ENCODE measurements around the gene LMNTD2. TPM values are rescaled to one million over a fixed set of nuclear protein-coding genes. Genes with fewer than 3 reads are reported as not detected.

The LMNTD2 gene
- total and polyA plus RNA-seq, 2 of the 13 experiments (the other 11 are each of a cell fraction or from before 2014, with no cell fraction given) = 1.1 to 3.1 TPM

DNA sequence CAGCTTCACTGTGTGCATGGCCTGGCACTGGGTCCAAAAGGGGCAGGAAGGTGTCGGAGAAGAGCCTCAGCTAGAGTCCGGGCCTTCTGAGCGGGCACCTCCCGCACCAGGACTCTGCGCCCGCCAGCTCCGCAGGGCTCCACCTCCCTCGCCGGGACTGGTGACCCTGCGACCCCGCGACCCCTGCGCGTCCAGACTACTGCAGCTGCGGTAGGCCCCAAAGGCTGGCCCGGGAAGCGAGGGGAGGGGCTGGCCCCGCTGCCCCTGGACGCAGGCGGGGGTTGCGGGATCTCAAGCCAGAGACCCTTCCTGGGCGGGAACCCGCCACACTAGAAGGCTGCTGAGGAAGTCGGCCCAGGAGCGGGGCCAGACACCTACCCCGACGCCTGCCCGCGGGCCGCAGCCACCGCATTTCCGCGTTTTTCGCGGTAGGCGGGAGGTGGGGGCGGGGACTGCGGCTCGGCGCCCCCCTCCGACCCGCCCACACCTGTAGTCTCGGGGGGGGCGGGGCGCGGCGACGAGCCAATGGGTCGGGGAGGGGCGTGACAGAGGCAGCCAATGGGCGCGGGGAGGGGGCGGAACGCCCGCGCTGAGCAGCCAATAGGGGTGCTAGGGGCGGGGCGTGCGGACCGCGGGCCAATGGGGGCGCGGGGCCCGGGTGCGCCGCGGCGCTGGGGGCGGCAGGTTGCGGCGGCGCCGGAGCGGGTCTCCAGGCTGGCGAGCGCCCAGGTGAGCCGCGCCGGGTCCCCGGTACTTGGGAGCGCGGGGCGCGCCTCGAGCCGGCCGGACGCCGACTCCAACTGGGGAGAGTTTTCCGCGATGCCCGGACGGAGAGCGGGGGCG is at the start of gene LMNTD2, which contains the start of gene RASSF7 (continued):
- TF ChIP-seq, protein P1, sequence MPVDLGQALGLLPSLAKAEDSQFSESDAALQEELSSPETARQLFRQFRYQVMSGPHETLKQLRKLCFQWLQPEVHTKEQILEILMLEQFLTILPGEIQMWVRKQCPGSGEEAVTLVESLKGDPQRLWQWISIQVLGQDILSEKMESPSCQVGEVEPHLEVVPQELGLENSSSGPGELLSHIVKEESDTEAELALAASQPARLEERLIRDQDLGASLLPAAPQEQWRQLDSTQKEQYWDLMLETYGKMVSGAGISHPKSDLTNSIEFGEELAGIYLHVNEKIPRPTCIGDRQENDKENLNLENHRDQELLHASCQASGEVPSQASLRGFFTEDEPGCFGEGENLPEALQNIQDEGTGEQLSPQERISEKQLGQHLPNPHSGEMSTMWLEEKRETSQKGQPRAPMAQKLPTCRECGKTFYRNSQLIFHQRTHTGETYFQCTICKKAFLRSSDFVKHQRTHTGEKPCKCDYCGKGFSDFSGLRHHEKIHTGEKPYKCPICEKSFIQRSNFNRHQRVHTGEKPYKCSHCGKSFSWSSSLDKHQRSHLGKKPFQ (CRISPR knock-in tag; IDR thresholded peaks at IDR 0.05; ENCODE audit: insufficient replicate concordance) = peak; percentile 56
- TF ChIP-seq ZNF350 (CRISPR knock-in tag; IDR thresholded peaks at IDR 0.05; ENCODE audit: borderline replicate concordance, low read depth) = peak; percentile 48; the same call in 1 of the 2 replicates
- no peak for TF ChIP-seq MTA3 (CRISPR knock-in tag; IDR thresholded peaks at IDR 0.05)
- TF ChIP-seq KDM5B (CRISPR knock-in tag; IDR thresholded peaks at IDR 0.05; ENCODE audit: borderline replicate concordance) = peak; percentile 72
- no peak for TF ChIP-seq XBP1 (CRISPR knock-in tag; IDR thresholded peaks at IDR 0.05)
- TF ChIP-seq, protein P2, sequence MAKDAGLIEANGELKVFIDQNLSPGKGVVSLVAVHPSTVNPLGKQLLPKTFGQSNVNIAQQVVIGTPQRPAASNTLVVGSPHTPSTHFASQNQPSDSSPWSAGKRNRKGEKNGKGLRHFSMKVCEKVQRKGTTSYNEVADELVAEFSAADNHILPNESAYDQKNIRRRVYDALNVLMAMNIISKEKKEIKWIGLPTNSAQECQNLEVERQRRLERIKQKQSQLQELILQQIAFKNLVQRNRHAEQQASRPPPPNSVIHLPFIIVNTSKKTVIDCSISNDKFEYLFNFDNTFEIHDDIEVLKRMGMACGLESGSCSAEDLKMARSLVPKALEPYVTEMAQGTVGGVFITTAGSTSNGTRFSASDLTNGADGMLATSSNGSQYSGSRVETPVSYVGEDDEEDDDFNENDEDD (CRISPR knock-in tag; IDR thresholded peaks at IDR 0.05; ENCODE audit: borderline replicate concordance) = no peak; the same call in 1 of the 2 replicates
- TF ChIP-seq DR1 (CRISPR knock-in tag; IDR thresholded peaks at IDR 0.05) = peak; percentile 53; the same call in 1 of the 2 replicates
- no peak for TF ChIP-seq FLYWCH1 (CRISPR knock-in tag; IDR thresholded peaks at IDR 0.05)
- TF ChIP-seq ZNF331 (CRISPR knock-in tag; IDR thresholded peaks at IDR 0.05) = no peak
- TF ChIP-seq, protein P3, sequence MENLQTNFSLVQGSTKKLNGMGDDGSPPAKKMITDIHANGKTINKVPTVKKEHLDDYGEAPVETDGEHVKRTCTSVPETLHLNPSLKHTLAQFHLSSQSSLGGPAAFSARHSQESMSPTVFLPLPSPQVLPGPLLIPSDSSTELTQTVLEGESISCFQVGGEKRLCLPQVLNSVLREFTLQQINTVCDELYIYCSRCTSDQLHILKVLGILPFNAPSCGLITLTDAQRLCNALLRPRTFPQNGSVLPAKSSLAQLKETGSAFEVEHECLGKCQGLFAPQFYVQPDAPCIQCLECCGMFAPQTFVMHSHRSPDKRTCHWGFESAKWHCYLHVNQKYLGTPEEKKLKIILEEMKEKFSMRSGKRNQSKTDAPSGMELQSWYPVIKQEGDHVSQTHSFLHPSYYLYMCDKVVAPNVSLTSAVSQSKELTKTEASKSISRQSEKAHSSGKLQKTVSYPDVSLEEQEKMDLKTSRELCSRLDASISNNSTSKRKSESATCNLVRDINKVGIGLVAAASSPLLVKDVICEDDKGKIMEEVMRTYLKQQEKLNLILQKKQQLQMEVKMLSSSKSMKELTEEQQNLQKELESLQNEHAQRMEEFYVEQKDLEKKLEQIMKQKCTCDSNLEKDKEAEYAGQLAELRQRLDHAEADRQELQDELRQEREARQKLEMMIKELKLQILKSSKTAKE (CRISPR knock-in tag; IDR thresholded peaks at IDR 0.05; ENCODE audit: borderline replicate concordance) = peak; percentile 84
- 0 out of 2 replicates have a peak, but pooled peaks have one; percentile 11 for TF ChIP-seq CREB1 (IDR thresholded peaks at IDR 0.05)
- no peak for TF ChIP-seq CREB1 (CRISPR knock-in tag; IDR thresholded peaks at IDR 0.05)
- TF ChIP-seq TEAD3 (CRISPR knock-in tag; optimal IDR thresholded peaks at IDR 0.05; ENCODE audit: borderline replicate concordance) = peak; percentile 47
- TF ChIP-seq GATAD1 (CRISPR knock-in tag; IDR thresholded peaks at IDR 0.05) = peak; percentile 37; the same call in 1 of the 2 replicates
- TF ChIP-seq ZNF543 (CRISPR knock-in tag; IDR thresholded peaks at IDR 0.05) = 0 out of 2 replicates have a peak, but pooled peaks have one; percentile 22
- TF ChIP-seq ZNF501 (CRISPR knock-in tag; IDR thresholded peaks at IDR 0.05) = peak; percentile 86; the same call in 1 of the 2 replicates
- TF ChIP-seq, protein P4, sequence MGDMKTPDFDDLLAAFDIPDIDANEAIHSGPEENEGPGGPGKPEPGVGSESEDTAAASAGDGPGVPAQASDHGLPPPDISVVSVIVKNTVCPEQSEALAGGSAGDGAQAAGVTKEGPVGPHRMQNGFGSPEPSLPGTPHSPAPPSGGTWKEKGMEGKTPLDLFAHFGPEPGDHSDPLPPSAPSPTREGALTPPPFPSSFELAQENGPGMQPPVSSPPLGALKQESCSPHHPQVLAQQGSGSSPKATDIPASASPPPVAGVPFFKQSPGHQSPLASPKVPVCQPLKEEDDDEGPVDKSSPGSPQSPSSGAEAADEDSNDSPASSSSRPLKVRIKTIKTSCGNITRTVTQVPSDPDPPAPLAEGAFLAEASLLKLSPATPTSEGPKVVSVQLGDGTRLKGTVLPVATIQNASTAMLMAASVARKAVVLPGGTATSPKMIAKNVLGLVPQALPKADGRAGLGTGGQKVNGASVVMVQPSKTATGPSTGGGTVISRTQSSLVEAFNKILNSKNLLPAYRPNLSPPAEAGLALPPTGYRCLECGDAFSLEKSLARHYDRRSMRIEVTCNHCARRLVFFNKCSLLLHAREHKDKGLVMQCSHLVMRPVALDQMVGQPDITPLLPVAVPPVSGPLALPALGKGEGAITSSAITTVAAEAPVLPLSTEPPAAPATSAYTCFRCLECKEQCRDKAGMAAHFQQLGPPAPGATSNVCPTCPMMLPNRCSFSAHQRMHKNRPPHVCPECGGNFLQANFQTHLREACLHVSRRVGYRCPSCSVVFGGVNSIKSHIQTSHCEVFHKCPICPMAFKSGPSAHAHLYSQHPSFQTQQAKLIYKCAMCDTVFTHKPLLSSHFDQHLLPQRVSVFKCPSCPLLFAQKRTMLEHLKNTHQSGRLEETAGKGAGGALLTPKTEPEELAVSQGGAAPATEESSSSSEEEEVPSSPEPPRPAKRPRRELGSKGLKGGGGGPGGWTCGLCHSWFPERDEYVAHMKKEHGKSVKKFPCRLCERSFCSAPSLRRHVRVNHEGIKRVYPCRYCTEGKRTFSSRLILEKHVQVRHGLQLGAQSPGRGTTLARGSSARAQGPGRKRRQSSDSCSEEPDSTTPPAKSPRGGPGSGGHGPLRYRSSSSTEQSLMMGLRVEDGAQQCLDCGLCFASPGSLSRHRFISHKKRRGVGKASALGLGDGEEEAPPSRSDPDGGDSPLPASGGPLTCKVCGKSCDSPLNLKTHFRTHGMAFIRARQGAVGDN (CRISPR knock-in tag; IDR thresholded peaks at IDR 0.05) = peak; percentile 91
- 0 out of 2 replicates have a peak, but pooled peaks have one; percentile 62 for TF ChIP-seq KLF13 (CRISPR knock-in tag; IDR thresholded peaks at IDR 0.05)

Measured in HepG2 (cell line).